ENCODE results near the gene FGFBP1.

The FGFBP1 gene

GRCh38 chr4:15934259-15934658, 4.3 kb downstream of the FGFBP1 start:
- TF ChIP-seq GATA2 (IDR thresholded peaks at IDR 0.05; ENCODE audit: low read depth, low read length): no peak
- TF ChIP-seq GATA3 (IDR thresholded peaks at IDR 0.05; ENCODE audit: low read depth, low read length): no peak

DNA sequence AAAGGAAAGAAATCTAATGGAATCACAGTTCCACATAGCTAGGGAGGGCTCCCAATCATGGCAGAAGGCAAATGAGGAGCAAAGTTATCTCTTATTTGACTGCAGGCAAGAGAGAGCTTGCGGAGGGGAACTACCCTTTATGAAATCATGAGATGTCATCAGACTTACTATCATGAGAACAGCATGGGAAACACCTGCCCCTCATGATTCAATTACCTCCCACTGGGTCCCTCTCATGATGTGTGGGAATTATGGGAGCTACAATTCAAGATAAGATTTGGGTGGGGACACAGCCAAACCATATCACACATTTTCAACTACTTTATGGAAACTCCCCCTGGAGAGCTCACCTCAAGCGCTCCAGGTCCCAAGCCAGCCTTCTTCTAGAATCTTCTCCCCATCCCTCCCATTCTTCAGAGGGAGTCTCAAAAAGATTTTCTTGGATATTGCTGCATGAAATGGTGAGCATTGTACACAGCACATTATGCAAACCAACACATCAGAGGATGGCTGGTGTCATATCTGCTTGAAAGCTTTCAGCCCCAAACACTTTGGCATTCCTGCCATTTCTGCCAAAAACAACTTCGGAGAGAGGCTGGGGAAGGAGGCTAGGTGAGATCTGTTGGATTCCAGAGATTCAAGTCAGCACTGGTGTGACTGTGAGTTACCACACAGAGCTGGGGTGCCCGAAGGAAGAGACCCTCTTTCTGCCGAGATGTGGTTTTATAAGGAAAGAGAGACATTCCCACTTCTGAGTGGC, 6.9 kb downstream of the FGFBP1 start:
- TF ChIP-seq GATA2 (IDR thresholded peaks at IDR 0.05; ENCODE audit: low read depth, low read length): no peak
- no peak for TF ChIP-seq GATA3 (IDR thresholded peaks at IDR 0.05; ENCODE audit: low read depth, low read length)

GRCh38 chr4:15930314-15930713, 8.2 kb downstream of the FGFBP1 start:
- TF ChIP-seq GATA2 (IDR thresholded peaks at IDR 0.05; ENCODE audit: low read depth, low read length) (no peak), GATA3 (IDR thresholded peaks at IDR 0.05; ENCODE audit: low read depth, low read length) (no peak)

GRCh38 chr4:15929540-15929939, 9.0 kb downstream of the FGFBP1 start:
- no peak for TF ChIP-seq GATA3 (IDR thresholded peaks at IDR 0.05; ENCODE audit: low read depth, low read length)
- no peak for TF ChIP-seq GATA2 (IDR thresholded peaks at IDR 0.05; ENCODE audit: low read depth, low read length)

GRCh38 chr4:15928883-15929282, 9.7 kb downstream of the FGFBP1 start:
- TF ChIP-seq GATA3 (IDR thresholded peaks at IDR 0.05; ENCODE audit: low read depth, low read length) (no peak), GATA2 (IDR thresholded peaks at IDR 0.05; ENCODE audit: low read depth, low read length) (no peak)

GRCh38 chr4:15926486-15926885, 12.1 kb downstream of the FGFBP1 start:
- TF ChIP-seq GATA3 (IDR thresholded peaks at IDR 0.05; ENCODE audit: low read depth, low read length) (no peak), GATA2 (IDR thresholded peaks at IDR 0.05; ENCODE audit: low read depth, low read length) (no peak)

- TF ChIP-seq GATA3 (IDR thresholded peaks at IDR 0.05; ENCODE audit: low read depth, low read length): no peak
- TF ChIP-seq GATA2 (IDR thresholded peaks at IDR 0.05; ENCODE audit: low read depth, low read length): no peak
These were observed 12.7 kb downstream of the FGFBP1 start for GRCh38 chr4:15925830-15926229.

GRCh38 chr4:15921592-15921932, 17.0 kb downstream of the FGFBP1 start:
- TF ChIP-seq GATA3 (IDR thresholded peaks at IDR 0.05; ENCODE audit: low read depth, low read length) (no peak), GATA2 (IDR thresholded peaks at IDR 0.05; ENCODE audit: low read depth, low read length) (no peak)

GRCh38 chr4:15920723-15921591, 17.6 kb downstream of the FGFBP1 start:
- no peak for TF ChIP-seq GATA2 (IDR thresholded peaks at IDR 0.05; ENCODE audit: low read depth, low read length)
- no peak for TF ChIP-seq GATA3 (IDR thresholded peaks at IDR 0.05; ENCODE audit: low read depth, low read length)

- TF ChIP-seq GATA3 (IDR thresholded peaks at IDR 0.05; ENCODE audit: low read depth, low read length): no peak
- peak; percentile 35; the same call in 1 of the 2 replicates for TF ChIP-seq GATA2 (IDR thresholded peaks at IDR 0.05; ENCODE audit: low read depth, low read length)
These were observed 19.9 kb downstream of the FGFBP1 start for GRCh38 chr4:15918484-15919129.

DNA sequence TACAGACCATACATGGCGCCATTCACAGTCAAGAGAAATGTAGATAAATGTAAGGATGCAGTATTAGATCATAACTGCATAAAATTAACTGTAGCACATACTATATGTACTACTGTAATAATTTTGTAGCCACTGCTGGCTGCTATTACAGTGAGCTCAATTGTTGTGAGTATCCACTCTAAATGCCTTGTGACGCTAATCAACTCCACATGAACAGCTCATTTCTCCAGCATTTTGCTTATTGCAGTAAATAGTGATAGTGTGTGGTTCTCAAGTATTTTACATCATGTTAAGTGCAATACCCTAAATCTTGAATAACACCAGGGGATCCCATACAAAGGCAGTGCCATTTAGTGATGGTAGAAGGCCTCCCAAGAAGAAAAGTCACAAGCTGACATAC, 21.2 kb downstream of the FGFBP1 start:
- no peak for TF ChIP-seq GATA2 (IDR thresholded peaks at IDR 0.05; ENCODE audit: low read depth, low read length)
- no peak for TF ChIP-seq GATA3 (IDR thresholded peaks at IDR 0.05; ENCODE audit: low read depth, low read length)

DNA sequence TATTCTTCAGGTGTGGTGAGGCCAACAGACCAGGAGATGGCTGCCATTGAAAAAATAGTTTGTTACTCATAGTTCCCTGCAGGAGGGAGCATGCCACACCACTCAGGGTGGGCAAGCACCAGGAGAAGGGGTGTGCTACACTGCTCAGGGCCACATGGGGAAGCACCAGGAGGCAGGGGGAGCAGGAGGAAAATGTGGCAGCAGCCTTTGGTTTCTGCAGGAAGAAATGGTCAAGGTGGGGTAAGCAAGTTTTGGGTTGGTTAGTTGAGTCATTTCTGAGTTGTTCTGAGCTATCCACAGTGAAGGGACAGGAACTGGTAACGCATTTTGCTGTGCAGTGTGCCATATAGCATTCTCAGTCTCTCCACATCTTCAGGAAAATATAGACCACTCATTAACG, 23.8 kb downstream of the FGFBP1 start:
- TF ChIP-seq GATA3 (IDR thresholded peaks at IDR 0.05; ENCODE audit: low read depth, low read length) (no peak), GATA2 (IDR thresholded peaks at IDR 0.05; ENCODE audit: low read depth, low read length) (no peak)

DNA sequence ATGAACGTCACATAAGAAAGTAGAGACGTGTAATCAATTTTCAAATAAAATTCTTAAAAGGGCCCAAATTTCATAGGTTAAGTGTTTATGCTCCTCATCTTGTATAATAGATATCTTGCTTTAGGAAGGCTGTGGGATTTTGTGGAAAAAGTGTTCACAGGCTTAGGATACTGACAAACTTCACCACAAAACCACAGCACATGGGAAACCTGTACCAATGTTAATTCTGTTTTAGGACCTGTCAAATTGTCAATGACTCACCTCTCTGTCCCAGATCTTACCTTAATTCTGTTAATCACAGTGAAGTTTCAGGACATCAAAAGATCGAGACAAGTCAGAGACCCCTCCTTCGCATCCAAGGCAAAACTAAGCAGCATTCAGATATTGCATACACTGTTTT, 24.2 kb downstream of the FGFBP1 start:
- TF ChIP-seq GATA3 (IDR thresholded peaks at IDR 0.05; ENCODE audit: low read depth, low read length) (no peak), GATA2 (IDR thresholded peaks at IDR 0.05; ENCODE audit: low read depth, low read length) (no peak)

- TF ChIP-seq GATA2 (IDR thresholded peaks at IDR 0.05; ENCODE audit: low read depth, low read length) (no peak), GATA3 (IDR thresholded peaks at IDR 0.05; ENCODE audit: low read depth, low read length) (no peak)
These were observed 24.9 kb downstream of the FGFBP1 start for GRCh38 chr4:15913631-15913970.
